Measurements from ENCODE around the gene PABPN1. TPM values are rescaled to one million over a fixed set of nuclear protein-coding genes. Genes with fewer than 3 reads are reported as not detected.

Gene PABPN1
- total RNA-seq, 1 donor from 2014 or later = 134 TPM

DNA sequence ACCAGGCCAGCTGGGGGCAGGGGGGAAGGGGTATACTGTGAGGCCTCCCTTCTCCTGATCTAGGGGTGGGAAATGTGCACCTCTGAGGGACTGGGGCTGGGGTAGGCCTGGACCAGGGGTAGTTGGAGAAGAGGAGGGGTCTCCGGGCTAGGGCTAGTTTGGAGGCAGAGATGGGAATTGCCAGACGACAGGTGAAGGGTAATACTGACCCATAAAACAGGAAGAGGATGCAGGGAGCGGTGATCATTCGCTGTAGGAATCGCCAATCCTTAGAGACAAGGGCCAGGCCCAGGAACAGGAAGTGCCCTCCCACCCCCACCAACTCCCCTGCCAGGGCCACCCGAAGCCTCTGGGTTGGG, 27.0 kb downstream of the PABPN1 start:
- no peak for FAIRE-seq
- Histone ChIP-seq H3K36me3 (ENCODE audit: control insufficient read depth, insufficient read depth, low read length) (no peaks in the 10 kb centered on the region), H3K4me3 (ENCODE audit: low read depth, low read length) (no peak overlapping the region), H3K27me3 (ENCODE audit: control insufficient read depth, insufficient read depth, low read length) (peaks cover 2% of the 10 kb centered on the region)
- TF ChIP-seq, protein P1, sequence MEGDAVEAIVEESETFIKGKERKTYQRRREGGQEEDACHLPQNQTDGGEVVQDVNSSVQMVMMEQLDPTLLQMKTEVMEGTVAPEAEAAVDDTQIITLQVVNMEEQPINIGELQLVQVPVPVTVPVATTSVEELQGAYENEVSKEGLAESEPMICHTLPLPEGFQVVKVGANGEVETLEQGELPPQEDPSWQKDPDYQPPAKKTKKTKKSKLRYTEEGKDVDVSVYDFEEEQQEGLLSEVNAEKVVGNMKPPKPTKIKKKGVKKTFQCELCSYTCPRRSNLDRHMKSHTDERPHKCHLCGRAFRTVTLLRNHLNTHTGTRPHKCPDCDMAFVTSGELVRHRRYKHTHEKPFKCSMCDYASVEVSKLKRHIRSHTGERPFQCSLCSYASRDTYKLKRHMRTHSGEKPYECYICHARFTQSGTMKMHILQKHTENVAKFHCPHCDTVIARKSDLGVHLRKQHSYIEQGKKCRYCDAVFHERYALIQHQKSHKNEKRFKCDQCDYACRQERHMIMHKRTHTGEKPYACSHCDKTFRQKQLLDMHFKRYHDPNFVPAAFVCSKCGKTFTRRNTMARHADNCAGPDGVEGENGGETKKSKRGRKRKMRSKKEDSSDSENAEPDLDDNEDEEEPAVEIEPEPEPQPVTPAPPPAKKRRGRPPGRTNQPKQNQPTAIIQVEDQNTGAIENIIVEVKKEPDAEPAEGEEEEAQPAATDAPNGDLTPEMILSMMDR (IDR thresholded peaks at IDR 0.05; ENCODE audit: insufficient read depth, low read length, severe bottlenecking) = no peak
- DNase-seq (ENCODE audit: low read depth) = no peak

DNA sequence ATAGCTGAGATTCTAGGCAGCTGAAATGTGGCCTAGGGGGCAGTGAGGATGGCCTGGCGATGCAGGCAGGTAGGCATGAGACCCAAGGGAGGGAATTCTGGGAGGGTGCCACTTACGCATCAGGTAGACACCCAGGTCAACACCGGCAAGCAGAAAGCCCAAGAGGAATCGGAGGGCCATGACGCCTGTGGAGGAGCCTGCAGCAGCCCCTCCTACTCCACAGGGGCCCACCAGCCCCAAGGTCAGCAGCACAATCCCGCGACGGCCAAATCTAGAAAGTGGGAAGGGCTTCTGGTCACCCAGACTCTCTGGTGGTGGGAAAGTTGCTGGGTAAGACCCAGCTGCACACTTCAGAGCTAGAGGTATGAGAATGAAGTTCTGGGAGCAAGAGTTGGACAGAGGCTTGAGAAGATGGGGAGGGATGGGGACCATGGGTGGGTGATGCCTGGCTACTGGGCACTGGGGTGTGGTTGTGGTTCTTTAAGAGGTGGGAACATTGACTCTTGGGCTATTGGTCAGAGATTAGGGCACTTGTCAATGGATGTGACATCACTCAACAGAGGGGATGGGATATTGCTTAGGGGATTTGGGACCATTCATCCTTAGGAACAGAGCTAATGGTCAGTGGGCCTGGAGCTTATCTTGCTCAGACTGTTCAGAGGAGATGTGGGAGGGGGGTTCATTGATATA, 28.0 kb downstream of the PABPN1 start:
- TF ChIP-seq, protein P1 (IDR thresholded peaks at IDR 0.05; ENCODE audit: insufficient read depth, low read length, severe bottlenecking) = no peak
- FAIRE-seq = no peak
- H3K27me3 ChIP-seq (ENCODE audit: control insufficient read depth, insufficient read depth, low read length) = peaks cover 4% of the 10 kb centered on the region
- no peaks in the 10 kb centered on the region for H3K36me3 ChIP-seq (ENCODE audit: control insufficient read depth, insufficient read depth, low read length)
- DNase-seq (ENCODE audit: low read depth) = no peak
- H3K4me3 ChIP-seq (ENCODE audit: low read depth, low read length) = no peak overlapping the region

DNA sequence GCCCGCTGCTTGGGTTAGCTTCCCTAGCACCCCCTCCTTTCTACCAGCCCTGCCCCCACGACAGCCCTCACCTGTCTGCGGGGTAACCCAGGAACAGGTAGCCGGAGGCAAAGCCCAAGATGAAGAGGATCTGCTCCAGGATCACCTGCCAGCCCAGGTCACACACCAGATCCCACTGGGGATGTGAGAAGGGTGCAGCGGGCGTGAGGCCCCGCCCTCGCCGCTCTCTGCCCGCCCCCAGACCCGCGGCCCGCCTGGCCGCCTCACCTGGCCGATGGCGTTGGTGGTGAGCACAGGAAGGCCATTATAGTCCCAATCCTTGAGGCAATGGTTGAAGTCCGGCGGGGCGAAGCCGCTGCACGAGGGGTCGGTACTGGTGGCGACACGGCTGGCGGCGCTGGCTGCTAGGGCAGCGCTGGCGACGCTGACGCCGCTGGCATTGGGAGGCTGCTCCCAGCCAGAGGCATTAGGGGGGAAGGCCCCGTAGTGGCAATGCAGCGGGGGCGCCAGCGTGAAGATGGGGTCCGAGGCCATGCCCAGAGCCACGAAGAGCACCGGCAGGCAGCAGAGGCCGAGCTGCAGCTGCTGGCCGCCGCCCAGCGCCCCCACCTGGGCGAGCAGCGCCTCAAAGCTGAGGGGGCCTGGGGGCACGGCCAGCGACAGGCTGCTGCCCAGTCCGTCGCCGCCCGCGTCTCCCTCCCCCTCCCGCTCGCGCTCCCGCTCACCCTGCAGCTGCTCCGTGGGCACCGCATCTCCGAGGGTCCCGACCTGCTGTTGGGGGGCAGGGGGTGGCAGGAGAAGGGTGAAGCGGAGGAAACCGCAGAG, 30.6 kb downstream of the PABPN1 start:
- FAIRE-seq (no peak), DNase-seq (ENCODE audit: low read depth) (no peak)
- TF ChIP-seq, protein P1 (IDR thresholded peaks at IDR 0.05; ENCODE audit: insufficient read depth, low read length, severe bottlenecking) = peak; percentile 13
- Histone ChIP-seq H3K4me3 (ENCODE audit: low read depth, low read length) (peak overlapping the region; percentile 38), H3K27me3 (ENCODE audit: control insufficient read depth, insufficient read depth, low read length) (peaks cover 4% of the 10 kb centered on the region), H3K36me3 (ENCODE audit: control insufficient read depth, insufficient read depth, low read length) (no peaks in the 10 kb centered on the region)

DNA sequence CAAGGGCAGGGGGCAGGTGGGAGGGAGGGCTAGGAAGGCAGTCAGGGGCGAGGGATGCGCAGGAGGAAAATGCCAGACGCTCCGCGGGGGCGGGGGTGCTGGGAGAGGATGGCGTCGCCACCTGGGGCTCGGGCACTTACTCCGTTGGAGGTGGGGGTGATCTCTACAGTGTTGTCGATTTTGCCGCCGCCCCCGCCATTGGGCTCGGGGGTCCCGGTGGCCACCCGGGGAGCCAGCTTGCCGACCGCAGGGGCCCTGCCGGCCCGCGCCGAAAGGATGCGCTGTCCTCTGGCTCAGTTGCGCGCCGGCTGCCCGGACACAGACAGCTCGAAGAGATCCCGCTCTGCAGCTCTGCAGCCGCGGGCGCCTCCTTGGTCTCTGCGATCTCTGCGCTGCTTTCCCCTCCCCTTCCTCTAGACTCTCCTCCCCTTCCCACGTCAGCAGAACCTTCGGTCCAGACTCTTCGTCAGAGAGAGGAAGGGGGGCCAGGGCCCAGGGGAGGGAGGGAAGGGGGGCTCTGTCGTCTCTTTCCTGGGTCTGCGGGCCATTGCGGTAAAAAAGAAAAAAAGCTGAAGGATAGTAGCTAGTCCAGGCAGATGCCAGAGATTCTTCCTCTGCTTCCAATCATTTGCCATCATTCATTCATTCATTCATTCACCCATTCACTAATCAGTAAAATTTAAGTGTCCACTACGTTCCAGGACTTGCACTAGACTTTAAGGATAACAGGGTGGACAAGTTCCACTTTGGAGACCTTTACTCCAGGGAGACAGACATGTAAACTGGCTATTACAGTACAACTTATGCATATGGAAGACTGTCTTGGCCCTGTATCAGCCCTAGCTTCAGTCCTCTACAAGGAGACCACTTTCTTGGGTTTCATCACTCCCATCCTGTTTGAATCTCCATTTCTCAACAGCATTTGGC, 31.5 kb downstream of the PABPN1 start, which contains the start of gene SLC22A17:
SLC22A17 (minus strand) TSS at position 382 of the 927 bp plus-strand sequence.
- no peaks in the 10 kb centered on the region for H3K36me3 ChIP-seq (ENCODE audit: control insufficient read depth, insufficient read depth, low read length)
- peak within 1 kb of the TSS; percentile 38 for H3K4me3 ChIP-seq (ENCODE audit: low read depth, low read length)
- DNase-seq (ENCODE audit: low read depth) (peak; percentile 65), FAIRE-seq (no peak)
- peaks cover 4% of the 10 kb centered on the region for H3K27me3 ChIP-seq (ENCODE audit: control insufficient read depth, insufficient read depth, low read length)
- TF ChIP-seq, protein P1 (IDR thresholded peaks at IDR 0.05; ENCODE audit: insufficient read depth, low read length, severe bottlenecking) = peak; percentile 21

DNA sequence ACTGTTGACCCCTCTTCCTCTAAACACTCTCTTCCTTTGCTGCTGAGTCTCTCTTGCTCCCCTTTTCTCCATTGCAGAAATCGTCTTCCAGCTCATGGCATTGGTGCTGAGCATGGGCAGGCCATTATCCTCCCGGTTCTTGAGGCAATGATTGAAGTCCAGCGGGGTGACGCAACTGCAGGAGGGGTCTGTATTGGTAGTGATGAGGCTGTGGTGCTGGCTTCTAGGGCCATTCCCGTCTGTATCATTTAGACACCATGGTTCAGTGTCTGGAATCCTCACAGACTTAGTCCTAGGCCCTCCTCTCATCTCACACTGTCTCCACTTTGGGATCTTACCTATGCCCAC, 32.1 kb downstream of the PABPN1 start:
- TF ChIP-seq, protein P1 (IDR thresholded peaks at IDR 0.05; ENCODE audit: insufficient read depth, low read length, severe bottlenecking) = no peak
- peaks cover 4% of the 10 kb centered on the region for H3K27me3 ChIP-seq (ENCODE audit: control insufficient read depth, insufficient read depth, low read length)
- no peak for DNase-seq (ENCODE audit: low read depth)
- no peaks in the 10 kb centered on the region for H3K36me3 ChIP-seq (ENCODE audit: control insufficient read depth, insufficient read depth, low read length)
- peak; percentile 58 for FAIRE-seq
- no peak overlapping the region for H3K4me3 ChIP-seq (ENCODE audit: low read depth, low read length)

Data from bronchial epithelial cell (primary cell).